H54 (cell line): Measurements from ENCODE around the gene CDC42EP4.

Experiments used
- DNase-seq: peaks from one replicate; pipeline ENCODE4 v3.0.0; 2011; ENCODE audit warnings: low spot score, mixed read lengths; ENCODE audit not compliant: insufficient read length
- FAIRE-seq: peaks from 3 replicates; lab custom pipeline; 2011; peaks lifted over from hg19 to GRCh38; lab: Jason Lieb, UNC
- POLR2A ChIP-seq: IDR thresholded peaks from 2 replicates; pipeline ENCODE4 v1.6.1; 2011; ENCODE audit warnings: low read depth, mild to moderate bottlenecking, low read length

Gene CDC42EP4

GRCh38 chr17:73247726-73248125 is 64.1 kb downstream of the CDC42EP4 start:
- DNase-seq (no peak), FAIRE-seq (no peak)
- TF ChIP-seq POLR2A = no peak

- DNase-seq = no peak
- no peak for TF ChIP-seq POLR2A
- no peak for FAIRE-seq
Observed at GRCh38 chr17:73240561-73240960, 71.2 kb downstream of the CDC42EP4 start.

GRCh38 chr17:73237714-73238113 is 74.1 kb downstream of the CDC42EP4 start:
- FAIRE-seq (no peak), DNase-seq (no peak)
- TF ChIP-seq POLR2A = no peak

- FAIRE-seq (no peak), DNase-seq (no peak)
- TF ChIP-seq POLR2A = no peak
Observed at GRCh38 chr17:73234736-73235135, 77.1 kb downstream of the CDC42EP4 start.
